IMR-90 (cell line): Measurements from ENCODE around the gene DNAJC28. TPM values are rescaled to one million over a fixed set of nuclear protein-coding genes. Genes with fewer than 3 reads are reported as not detected.
A peak's percentile ranks its signal among the peaks of the same experiment; 100 is the strongest.

ENCODE experiments used
- ATAC-seq: fragments of 200-7000 bp; cut with Tn5 transposase; 2 replicates; pipeline ENCODE4 v1.9.1; 2020; ENCODE audit warnings: low read depth, mild to moderate bottlenecking, moderate library complexity
- BruUV-seq: library from RNA; stranded (reverse); fragments of 400-500 nt; replicated peaks from 2 replicates; lab custom pipeline; 2021; lab: Mats Ljungman, UMichigan
- CTCF ChIA-PET: fragments of 300-600 bp; formaldehyde crosslinking; extraction: SDS; loops from one replicate; lab custom pipeline; 2021; ENCODE audit warnings: antibody characterized with exemption; lab: Yijun Ruan, JAX
- POLR2A ChIA-PET: fragments of 300-600 bp; sonication (Branson Sonifier 250); formaldehyde crosslinking; loops from one replicate; lab custom pipeline; 2022; ENCODE audit warnings: antibody characterized with exemption; ENCODE audit not compliant: unreplicated experiment; lab: Charles Lee
- DNase-seq: peaks from one replicate; pipeline ENCODE4 v3.0.0; 2013
- H2AFZ ChIP-seq: replicated peaks from 2 replicates; pipeline ENCODE3; 2013; ENCODE audit warnings: low read length, mild to moderate bottlenecking; ENCODE audit not compliant: poor library complexity
- H2AK5ac ChIP-seq: 2 replicates; pipeline ENCODE4 v1.6.1; 2013; ENCODE audit warnings: low read depth, low read length, inconsistent platforms
- H2AK9ac ChIP-seq: replicated peaks from 2 replicates; pipeline ENCODE3; 2013; ENCODE audit warnings: mild to moderate bottlenecking, low read depth, low read length, moderate library complexity; ENCODE audit not compliant: poor library complexity
- H2BK120ac ChIP-seq: 2 replicates; pipeline ENCODE4 v1.6.1; 2013; ENCODE audit warnings: low read depth, low read length, inconsistent platforms
- H2BK15ac ChIP-seq: 3 replicates; pipeline ENCODE4 v1.6.1; 2013; ENCODE audit warnings: low read depth, low read length, inconsistent platforms
- H2BK20ac ChIP-seq: 2 replicates; pipeline ENCODE4 v1.6.1; 2013; ENCODE audit warnings: low read depth, mild to moderate bottlenecking, inconsistent platforms, low read length, moderate library complexity
- H2BK5ac ChIP-seq: 2 replicates; pipeline ENCODE4 v1.6.1; 2013; ENCODE audit warnings: mild to moderate bottlenecking, low read depth, low read length, inconsistent platforms; ENCODE audit not compliant: poor library complexity, severe bottlenecking
- H3K14ac ChIP-seq: replicated peaks from 2 replicates; pipeline ENCODE4 v1.6.1; 2013; ENCODE audit warnings: low read depth, low read length, inconsistent platforms
- H3K18ac ChIP-seq: 2 replicates; pipeline ENCODE4 v1.6.1; 2013; ENCODE audit warnings: low read depth, low read length, control low read depth
- H3K23ac ChIP-seq: 2 replicates; pipeline ENCODE4 v1.6.1; 2013; ENCODE audit warnings: low read depth, low read length, inconsistent platforms
- H3K27ac ChIP-seq: 2 replicates; pipeline ENCODE4 v1.5.1; 2013; ENCODE audit warnings: mild to moderate bottlenecking, control low read depth, low read length; ENCODE audit not compliant: insufficient read depth
- H3K27me3 ChIP-seq: 2 replicates; pipeline ENCODE4 v1.6.1; 2013; ENCODE audit warnings: low read length; ENCODE audit not compliant: control insufficient read depth, insufficient read depth
- H3K36me3 ChIP-seq: 2 replicates; pipeline ENCODE4 v1.6.1; 2013; ENCODE audit warnings: low read length, mixed read lengths; ENCODE audit not compliant: control insufficient read depth, insufficient read depth
- H3K4ac ChIP-seq: 2 replicates; pipeline ENCODE4 v1.6.1; 2013; ENCODE audit warnings: low read depth, low read length, inconsistent platforms
- H3K4me1 ChIP-seq: 2 replicates; pipeline ENCODE4 v1.6.1; 2013; ENCODE audit warnings: low read length, mixed read lengths; ENCODE audit not compliant: control insufficient read depth, insufficient read depth
- H3K4me2 ChIP-seq: 2 replicates; pipeline ENCODE4 v1.6.1; 2013; ENCODE audit warnings: low read depth, mild to moderate bottlenecking, control low read depth, low read length, moderate library complexity
- H3K4me3 ChIP-seq: 2 replicates; pipeline ENCODE4 v1.5.1; 2013; ENCODE audit warnings: low read depth, mild to moderate bottlenecking, control low read depth, low read length, moderate library complexity; ENCODE audit not compliant: insufficient read depth
- H3K56ac ChIP-seq: 2 replicates; pipeline ENCODE4 v1.6.1; 2013; ENCODE audit warnings: low read length, inconsistent platforms; ENCODE audit not compliant: insufficient read depth; ENCODE audit errors: extremely low read depth
- H3K79me1 ChIP-seq, 2 experiments: 2 replicates each; pipeline ENCODE4 v1.6.1; 2013; ENCODE audit warnings: low read length in 2 of 2, inconsistent platforms in 1 of 2, low read depth in 1 of 2
- H3K9ac ChIP-seq: 2 replicates; pipeline ENCODE4 v1.6.1; 2013; ENCODE audit warnings: low read depth, low read length, control low read depth
- H3K9me1 ChIP-seq: 2 replicates; pipeline ENCODE4 v1.6.1; 2013; ENCODE audit warnings: low read length, inconsistent platforms; ENCODE audit not compliant: insufficient read depth
- H3K9me3 ChIP-seq: 2 replicates; pipeline ENCODE4 v1.6.1; 2013; ENCODE audit warnings: low read length; ENCODE audit not compliant: control insufficient read depth, insufficient read depth
- H4K20me1 ChIP-seq: 2 replicates; pipeline ENCODE4 v1.6.1; 2013; ENCODE audit warnings: low read length, inconsistent platforms; ENCODE audit not compliant: insufficient read depth
- H4K5ac ChIP-seq: 2 replicates; pipeline ENCODE4 v1.6.1; 2013; ENCODE audit warnings: mild to moderate bottlenecking, low read depth, low read length, control low read depth
- H4K8ac ChIP-seq, 2 experiments: 2 replicates each; pipeline ENCODE4 v1.6.1; 2013; ENCODE audit warnings: low read depth in 2 of 2, low read length in 2 of 2, control low read depth in 1 of 2, inconsistent platforms in 1 of 2
- H4K91ac ChIP-seq: 2 replicates; pipeline ENCODE4 v1.6.1; 2013; ENCODE audit warnings: low read depth, low read length, inconsistent platforms; ENCODE audit not compliant: insufficient read depth
- CEBPB ChIP-seq: IDR thresholded peaks from 2 replicates; pipeline ENCODE4 v1.6.1; 2012; ENCODE audit warnings: low read depth, low read length, improper control_type of control experiment
- CHD1 ChIP-seq: IDR thresholded peaks from 2 replicates; pipeline ENCODE4 v1.6.1; 2012; ENCODE audit warnings: low read depth, low read length, improper control_type of control experiment
- FOS ChIP-seq: fragments of 150-350 bp; IDR thresholded peaks from 2 replicates; pipeline ENCODE4 v1.6.1; 2016; ENCODE audit warnings: low read depth, low read length
- MAZ ChIP-seq: IDR thresholded peaks from 2 replicates; pipeline ENCODE4 v1.6.1; 2012; ENCODE audit warnings: low read depth, mild to moderate bottlenecking, low read length, improper control_type of control experiment, moderate library complexity, borderline replicate concordance
- RFX5 ChIP-seq: IDR thresholded peaks from 2 replicates; pipeline ENCODE4 v1.8.0; 2012; ENCODE audit warnings: low read depth, mild to moderate bottlenecking, low read length, moderate library complexity
- WGBS, 2 experiments: methylation state at CpG; one replicate each; pipeline versions ENCODE4 v1.1.5 to v1.1.7; 2013; ENCODE audit warnings: missing lambda C conversion rate in 2 of 2; ENCODE audit not compliant: insufficient read length in 1 of 2; ENCODE audit errors: extremely low coverage in 2 of 2; 5-methylcytosine and 5-hydroxymethylcytosine counted together
- dilution Hi-C: fragments of 300-500 bp; cut with HindIII; formaldehyde crosslinking; loops from one replicate; pipeline ENCODE4 v1.14.3; 2018; ENCODE audit warnings: low sequenced_read_pairs; ENCODE audit not compliant: unreplicated experiment
- in situ Hi-C: fragments of 300-500 bp; cut with MboI; formaldehyde crosslinking; loops from 3 replicates; pipeline ENCODE4 v1.14.3; 2019; ENCODE audit warnings: low sequenced_read_pairs, inconsistent platforms, mixed read lengths
- intact Hi-C: fragments of 100-400 bp; cut with micrococcal nuclease; formaldehyde crosslinking; loops from 2 replicates; pipeline ENCODE4 v1.10.0; 2022
- polyA plus RNA-seq, 3 experiments: library from polyadenylated mRNA; depleted of rRNA; stranded (reverse); fragments of >200 nt; gene quantifications; 2 replicates each; pipeline ENCODE4 v1.2.3, GENCODE V29; 2012; ENCODE audit warnings: low replicate concordance in 1 of 3
- total RNA-seq: library from RNA; depleted of rRNA; stranded (reverse); fragments of >200 nt; gene quantifications from 2 replicates; pipeline ENCODE4 v1.2.3, GENCODE V29; 2012; rRNA removed

The DNAJC28 gene
- total and polyA plus RNA-seq, 2 of the 4 experiments (the other 2 are of a cell fraction): 0.54 to 0.65 TPM

DNA sequence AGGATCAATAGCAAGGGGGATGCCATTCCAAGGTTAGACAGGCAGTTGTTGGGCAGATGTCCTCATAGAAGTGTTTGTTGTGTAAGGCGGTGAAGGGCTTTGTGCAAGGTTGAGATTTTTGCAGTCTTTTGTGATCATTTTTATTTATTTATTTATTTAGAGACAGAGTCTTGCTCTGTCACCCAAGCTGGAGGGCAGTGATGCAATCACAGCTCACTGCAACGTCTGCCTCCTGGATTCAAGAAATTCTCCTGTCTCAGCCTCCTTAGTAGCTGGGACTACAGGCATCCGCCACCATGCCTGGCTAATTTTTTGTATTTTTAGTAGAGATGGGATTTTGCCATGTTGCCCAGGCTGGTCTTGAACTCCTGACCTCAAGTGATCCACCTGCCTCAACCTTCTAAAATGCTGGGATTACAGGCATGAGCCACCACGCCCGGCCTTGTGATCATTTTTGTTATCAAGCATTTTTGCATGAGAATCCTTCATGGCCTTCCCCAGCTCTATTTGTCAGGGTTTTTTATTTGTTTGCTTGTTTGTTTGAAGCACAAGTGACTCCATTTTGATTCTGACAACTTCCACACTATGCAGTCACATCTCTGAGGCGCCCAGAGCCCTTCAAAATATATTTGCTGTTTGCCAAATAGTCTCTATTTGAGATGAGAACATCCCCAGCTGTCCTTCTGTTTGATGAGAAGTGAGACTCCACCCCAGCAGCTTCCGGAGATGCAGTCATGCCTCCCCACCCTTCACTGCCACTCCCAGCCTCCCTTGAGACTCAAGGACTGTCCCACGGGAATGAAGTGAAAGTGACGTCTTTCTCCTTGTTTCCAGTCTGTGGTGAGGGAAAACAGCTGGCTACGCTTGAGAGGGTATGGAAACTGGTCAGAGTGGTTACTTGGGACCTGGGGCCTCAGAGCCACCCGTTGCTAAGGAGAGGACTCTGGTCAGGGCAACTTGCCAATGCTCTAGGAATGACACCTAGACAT is 49.7 kb downstream of the DNAJC28 start:
- H3K9me3 ChIP-seq: no peaks in the 10 kb centered on the region
- no peak overlapping the region for H4K91ac ChIP-seq
- 0 out of 3 replicates have a peak overlapping the region, but pooled peaks have one; percentile 4 for H2BK15ac ChIP-seq
- H3K27me3 ChIP-seq: no peaks in the 10 kb centered on the region
- peak overlapping the region; percentile 22; the same call in 1 of the 2 replicates for H3K27ac ChIP-seq
- peak; percentile 94 for DNase-seq
- H3K79me1 ChIP-seq: peaks cover under 1% of the 10 kb centered on the region in 2 experiments; a peak in 2 of 4 replicates
- H4K8ac ChIP-seq: peak overlapping the region in 1 of 2 experiments; percentile 38; a peak in 1 of 4 replicates
- TF ChIP-seq CEBPB (peak; percentile 58), FOS (no peak), CHD1 (no peak), MAZ (no peak), RFX5 (no peak)
- in situ Hi-C loops (loop anchor here (5.0 to 25.0 kb wide), 2 partner anchors 244 to 604 kb away; no protein-coding TSS in a partner anchor), intact Hi-C loops (no loop called here), dilution Hi-C loops (no loop called here)
- H3K18ac ChIP-seq: no peak overlapping the region
- no peak overlapping the region for H3K56ac ChIP-seq
- no peak overlapping the region for H2BK20ac ChIP-seq
- H4K5ac ChIP-seq: no peak overlapping the region
- H3K9me1 ChIP-seq: peaks cover 3% of the 10 kb centered on the region; the same call in 1 of the 2 replicates
- H3K4me1 ChIP-seq: peaks cover 5% of the 10 kb centered on the region
- H2BK120ac ChIP-seq: no peak overlapping the region
- H4K20me1 ChIP-seq: no peaks in the 10 kb centered on the region
- CTCF ChIA-PET: interaction anchor here (0.6 to 1.9 kb wide), 2 partner anchors 81 to 129 kb away, joined by 4 read pairs; no protein-coding TSS in a partner anchor
- no peak overlapping the region for H2BK5ac ChIP-seq
- 0 out of 2 replicates have a peak overlapping the region, but pooled peaks have one; percentile 1 for H2AK5ac ChIP-seq
- H2AK9ac ChIP-seq: no peak overlapping the region
- H3K23ac ChIP-seq: 0 out of 2 replicates have a peak overlapping the region, but pooled peaks have one; percentile 59
- no peak overlapping the region for H3K4ac ChIP-seq
- BruUV-seq: no TSS peak
- no CpG with 5 or more reads among the region's 11 CpGs for WGBS, 2 experiments
- no peak overlapping the region for H3K4me3 ChIP-seq
- H3K4me2 ChIP-seq: peak overlapping the region; percentile 7
- peak; percentile 63 for ATAC-seq
- H3K14ac ChIP-seq: peak overlapping the region; percentile 27; the same call in 1 of the 2 replicates
- peak overlapping the region; percentile 29 for H2AFZ ChIP-seq
- H3K36me3 ChIP-seq: peaks cover 15% of the 10 kb centered on the region
- no peak overlapping the region for H3K9ac ChIP-seq
- POLR2A ChIA-PET: no interaction called here

Other genes with a start within 250 kb of the DNAJC28 start
- gene IL10RB, start 225.3 kb downstream of the DNAJC28 start, total RNA-seq: 40.8 and 45.2 TPM in 2 replicates
- gene IL10RB, start 225.3 kb downstream of the DNAJC28 start, polyA plus RNA-seq (2012; rRNA removed): 19.0 and 20.1 TPM in 2 replicates
- gene IFNAR1, start 166.7 kb downstream of the DNAJC28 start, total RNA-seq: 9.9 and 12.8 TPM in 2 replicates
- 5.9 and 7.8 TPM in 2 replicates for gene IFNAR1, start 166.7 kb downstream of the DNAJC28 start, polyA plus RNA-seq (2012; rRNA removed)
- gene IFNGR2, start 88.3 kb downstream of the DNAJC28 start, total RNA-seq: 52.8 and 66.0 TPM in 2 replicates
- 64.9 and 73.8 TPM in 2 replicates for gene IFNGR2, start 88.3 kb downstream of the DNAJC28 start, polyA plus RNA-seq (2012; rRNA removed)
- 10.9 and 21.4 TPM in 2 replicates for gene TMEM50B, start 11.7 kb downstream of the DNAJC28 start, total RNA-seq
- 20.1 and 25.9 TPM in 2 replicates for gene TMEM50B, start 11.7 kb downstream of the DNAJC28 start, polyA plus RNA-seq (2012; rRNA removed)
- gene GART, start 50.4 kb upstream of the DNAJC28 start, total RNA-seq: 73.8 and 115 TPM in 2 replicates
- 21.0 and 29.9 TPM in 2 replicates for gene GART, start 50.4 kb upstream of the DNAJC28 start, polyA plus RNA-seq (2012; rRNA removed)
- gene SON, start 51.3 kb upstream of the DNAJC28 start, total RNA-seq: 144 and 146 TPM in 2 replicates
- gene SON, start 51.3 kb upstream of the DNAJC28 start, polyA plus RNA-seq (2012; rRNA removed): 62.9 and 81.6 TPM in 2 replicates
- 14.3 and 16.7 TPM in 2 replicates for gene DONSON, start 97.0 kb upstream of the DNAJC28 start, total RNA-seq
- 16.6 and 17.2 TPM in 2 replicates for gene DONSON, start 97.0 kb upstream of the DNAJC28 start, polyA plus RNA-seq (2012; rRNA removed)
- 19.9 and 23.1 TPM in 2 replicates for gene CRYZL1, start 150.0 kb upstream of the DNAJC28 start, total RNA-seq
- 23.7 and 28.5 TPM in 2 replicates for gene CRYZL1, start 150.0 kb upstream of the DNAJC28 start, polyA plus RNA-seq (2012; rRNA removed)
- 56.4 and 62.0 TPM in 2 replicates for gene ITSN1, start 150.8 kb upstream of the DNAJC28 start, total RNA-seq
- gene ITSN1, start 150.8 kb upstream of the DNAJC28 start, polyA plus RNA-seq (2012; rRNA removed): 40.3 and 45.4 TPM in 2 replicates